ENCODE data around the gene TFAP2C. TPM values are rescaled to one million over a fixed set of nuclear protein-coding genes. Genes with fewer than 3 reads are reported as not detected.

Gene TFAP2C
- total and polyA plus RNA-seq, 9 of the 15 experiments (the other 6 are each of a cell fraction or from before 2014, with no cell fraction given) = 0.03 to 0.04 TPM; not detected in 7

DNA sequence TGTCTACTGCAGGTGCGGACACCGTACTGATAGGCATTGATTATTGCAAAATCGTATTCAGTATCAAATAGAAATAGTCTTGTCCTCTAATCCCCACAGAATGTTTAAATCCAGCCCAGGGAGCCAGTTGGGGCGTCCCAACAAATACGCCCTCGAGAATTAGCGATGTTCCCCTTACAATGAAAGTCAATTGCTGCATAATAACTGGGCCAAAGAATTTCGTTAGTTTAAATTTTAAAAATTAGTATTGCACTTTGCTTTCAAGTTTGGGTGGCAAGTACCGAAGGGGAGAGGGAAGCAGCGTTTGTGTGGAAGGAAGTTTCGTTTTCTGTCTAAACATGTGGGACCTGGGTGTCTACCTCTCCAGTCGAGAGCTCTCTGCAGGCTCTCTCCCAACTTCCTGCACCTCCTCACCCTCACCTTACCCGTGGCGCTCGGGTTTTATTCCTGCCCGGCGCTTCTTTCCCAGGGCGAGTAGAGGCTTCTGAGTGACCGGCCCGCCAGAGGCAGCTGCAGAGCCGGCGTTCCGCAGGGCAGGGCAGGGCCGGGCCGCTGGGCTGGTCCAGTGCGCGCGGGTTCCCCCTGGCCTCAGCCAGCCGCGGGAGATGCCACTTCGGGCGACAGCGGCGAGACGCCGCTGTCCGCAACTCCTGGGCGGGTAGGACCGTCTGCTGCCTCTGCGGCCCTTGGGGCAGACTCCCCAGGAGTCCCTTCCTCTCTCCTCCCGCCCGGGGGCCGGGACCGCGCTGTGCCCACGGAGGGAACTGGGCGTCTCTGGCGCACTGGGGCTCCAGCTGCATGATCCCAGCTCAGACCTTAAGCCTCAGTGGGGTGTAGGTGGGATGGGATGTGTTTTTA lies 862 bp upstream of the TFAP2C start:
- POLR2A ChIA-PET = interaction anchor here (0.8 kb wide), 1 partner anchor 39 kb away, joined by 3 read pairs; no protein-coding TSS in a partner anchor

More for the DNA sequence above, 862 bp upstream of the TFAP2C start:
- Histone ChIP-seq H3K27ac (ENCODE audit: extremely low read depth, low read depth, low read length) (no peak overlapping the region), H3K9ac (ENCODE audit: insufficient read depth in 1 of 2, low read depth in 2 of 2, low read length in 2 of 2) (no peak overlapping the region; a peak in 1 of 4 replicates), H3K9me1 (ENCODE audit: control insufficient read depth, insufficient read depth, low read length) (peaks cover under 1% of the 10 kb centered on the region), H3K79me2 (ENCODE audit: control insufficient read depth, insufficient read depth, low read length) (no peaks in the 10 kb centered on the region), H3K4me1 (replicated peaks in 1 of 2; ENCODE audit: control insufficient read depth in 2 of 2, insufficient read depth in 2 of 2, low read length in 2 of 2) (peaks cover 0 to 48% of the 10 kb centered on the region in 2 experiments; a peak in 2 of 5 replicates), H3K4me3 (no peak overlapping the region), H3K27me3 (ENCODE audit: control insufficient read depth in 2 of 2, insufficient read depth in 2 of 2, low read length in 2 of 2) (peaks cover 28 to 69% of the 10 kb centered on the region in 2 experiments), H3K4me2 (ENCODE audit: insufficient read depth, low read length) (no peak overlapping the region), H3K9me3 (replicated peaks; ENCODE audit: control insufficient read depth, insufficient read depth, low read depth, low read length) (no peaks in the 10 kb centered on the region), H2AFZ (ENCODE audit: low read depth, low read length) (no peak overlapping the region), H3K36me3 (ENCODE audit: control insufficient read depth, insufficient read depth, low read length) (no peaks in the 10 kb centered on the region), H4K20me1 (replicated peaks; ENCODE audit: control insufficient read depth, insufficient read depth, low read length) (no peaks in the 10 kb centered on the region)
- in situ Hi-C loops (cut with MboI) = no loop called here
- intact Hi-C loops (cut with micrococcal nuclease) = no loop called here
- 42% methylated on average over 26 of the region's 48 CpGs for WGBS (ENCODE audit: insufficient coverage, low coverage, missing lambda C conversion rate)
- DNase-seq (ENCODE audit: extremely low read depth in 1 of 4, low spot score in 3 of 4) (no peak), FAIRE-seq (no peak), ATAC-seq (no peak)
- TF ChIP-seq SIN3A (IDR thresholded peaks at IDR 0.05; ENCODE audit: borderline replicate concordance in 2 of 2, control insufficient read depth in 1 of 2, low read depth in 2 of 2, low read length in 2 of 2) = no peak
- TF ChIP-seq ZBTB7A (IDR thresholded peaks at IDR 0.05; ENCODE audit: borderline replicate concordance, control insufficient read depth, low read depth, low read length) = 0 out of 2 replicates have a peak, but pooled peaks have one; percentile 11
- TF ChIP-seq HNRNPK (IDR thresholded peaks at IDR 0.05; ENCODE audit: low read depth, low read length, poor library complexity, severe bottlenecking) = no peak
- no peak for TF ChIP-seq FOXA3 (CRISPR knock-in tag; conservative IDR thresholded peaks at IDR 0.05 in 1 of 2, IDR thresholded peaks at IDR 0.05 in 1 of 2)
- TF ChIP-seq, protein P1, sequence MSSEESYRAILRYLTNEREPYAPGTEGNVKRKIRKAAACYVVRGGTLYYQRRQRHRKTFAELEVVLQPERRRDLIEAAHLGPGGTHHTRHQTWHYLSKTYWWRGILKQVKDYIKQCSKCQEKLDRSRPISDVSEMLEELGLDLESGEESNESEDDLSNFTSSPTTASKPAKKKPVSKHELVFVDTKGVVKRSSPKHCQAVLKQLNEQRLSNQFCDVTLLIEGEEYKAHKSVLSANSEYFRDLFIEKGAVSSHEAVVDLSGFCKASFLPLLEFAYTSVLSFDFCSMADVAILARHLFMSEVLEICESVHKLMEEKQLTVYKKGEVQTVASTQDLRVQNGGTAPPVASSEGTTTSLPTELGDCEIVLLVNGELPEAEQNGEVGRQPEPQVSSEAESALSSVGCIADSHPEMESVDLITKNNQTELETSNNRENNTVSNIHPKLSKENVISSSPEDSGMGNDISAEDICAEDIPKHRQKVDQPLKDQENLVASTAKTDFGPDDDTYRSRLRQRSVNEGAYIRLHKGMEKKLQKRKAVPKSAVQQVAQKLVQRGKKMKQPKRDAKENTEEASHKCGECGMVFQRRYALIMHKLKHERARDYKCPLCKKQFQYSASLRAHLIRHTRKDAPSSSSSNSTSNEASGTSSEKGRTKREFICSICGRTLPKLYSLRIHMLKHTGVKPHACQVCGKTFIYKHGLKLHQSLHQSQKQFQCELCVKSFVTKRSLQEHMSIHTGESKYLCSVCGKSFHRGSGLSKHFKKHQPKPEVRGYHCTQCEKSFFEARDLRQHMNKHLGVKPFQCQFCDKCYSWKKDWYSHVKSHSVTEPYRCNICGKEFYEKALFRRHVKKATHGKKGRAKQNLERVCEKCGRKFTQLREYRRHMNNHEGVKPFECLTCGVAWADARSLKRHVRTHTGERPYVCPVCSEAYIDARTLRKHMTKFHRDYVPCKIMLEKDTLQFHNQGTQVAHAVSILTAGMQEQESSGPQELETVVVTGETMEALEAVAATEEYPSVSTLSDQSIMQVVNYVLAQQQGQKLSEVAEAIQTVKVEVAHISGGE (CRISPR knock-in tag; IDR thresholded peaks at IDR 0.05) = peak in 1 of 3 experiments; percentile 6; a peak in 1 of 6 replicates
- TF ChIP-seq NFYB (IDR thresholded peaks at IDR 0.05; ENCODE audit: extremely low read depth, insufficient read length) = no peak
- no peak for TF ChIP-seq RBM22 (IDR thresholded peaks at IDR 0.05; ENCODE audit: low read depth, low read length, poor library complexity, severe bottlenecking)
- no peak for TF ChIP-seq ZNF75A (CRISPR knock-in tag; IDR thresholded peaks at IDR 0.05)
- no peak for TF ChIP-seq ZNF79 (CRISPR knock-in tag; IDR thresholded peaks at IDR 0.05; ENCODE audit: low read depth)
- CTCF ChIA-PET (ENCODE audit: low intra/inter-chr PET ratio) = no interaction called here
- no TSS peak for BruUV-seq (replicated peaks)

Measured in K562 (cell line).